Calu3 (cell line): ENCODE data around the gene DTWD1. TPM values are rescaled to one million over a fixed set of nuclear protein-coding genes. Genes with fewer than 3 reads are reported as not detected.

Experiments
- BruUV-seq: library from RNA; stranded (reverse); fragments of 400-500 nt; replicated peaks from 2 replicates; lab custom pipeline; 2021; lab: Mats Ljungman, UMichigan
- CTCF ChIA-PET: fragments of 300-600 bp; sonication (Branson Sonifier 250); formaldehyde crosslinking; loops from one replicate; lab custom pipeline; 2022; ENCODE audit warnings: antibody characterized with exemption; lab: Charles Lee
- DNase-seq: peaks from one replicate; pipeline ENCODE4 v3.0.0; 2022
- H3K27ac Mint-ChIP-seq: one replicate; pipeline ENCODE4 v1.8.0; 2022; ENCODE audit warnings: mixed read lengths; ENCODE audit not compliant: unreplicated experiment
- H3K27me3 Mint-ChIP-seq: one replicate; pipeline ENCODE4 v1.8.0; 2022; ENCODE audit warnings: mixed read lengths; ENCODE audit not compliant: unreplicated experiment
- H3K36me3 Mint-ChIP-seq: one replicate; pipeline ENCODE4 v1.8.0; 2022; ENCODE audit warnings: mild to moderate bottlenecking, moderate library complexity, mixed read lengths; ENCODE audit not compliant: insufficient read depth, unreplicated experiment
- H3K4me1 Mint-ChIP-seq: one replicate; pipeline ENCODE4 v1.8.0; 2022; ENCODE audit warnings: mild to moderate bottlenecking, low read depth, mixed read lengths; ENCODE audit not compliant: unreplicated experiment
- H3K4me3 Mint-ChIP-seq: one replicate; pipeline ENCODE4 v1.8.0; 2022; ENCODE audit warnings: mild to moderate bottlenecking, low read depth, moderate library complexity, mixed read lengths; ENCODE audit not compliant: unreplicated experiment
- H3K9me3 Mint-ChIP-seq: one replicate; pipeline ENCODE4 v1.8.0; 2022; ENCODE audit warnings: low read depth, mixed read lengths; ENCODE audit not compliant: unreplicated experiment
- intact Hi-C: fragments of 100-400 bp; cut with micrococcal nuclease; formaldehyde crosslinking; loops from one replicate; pipeline ENCODE4 v1.10.0; 2022; ENCODE audit not compliant: unreplicated experiment
- total RNA-seq: library from RNA; stranded (reverse); gene quantifications from 2 replicates; pipeline ENCODE4 v1.2.3, GENCODE V29; 2022
- TF ChIP-seq, protein P1 (sequence below): fragments of 200-600 bp; IDR thresholded peaks from one replicate; pipeline ENCODE4 v1.8.0; 2022; ENCODE audit warnings: antibody characterized with exemption; ENCODE audit not compliant: unreplicated experiment

Gene DTWD1
- total RNA-seq, 1 experiment from 2014 or later = 21.4 TPM

GRCh38 chr15:49674370-49674769 is 53.5 kb downstream of the DTWD1 start:
- TF ChIP-seq, protein P1, sequence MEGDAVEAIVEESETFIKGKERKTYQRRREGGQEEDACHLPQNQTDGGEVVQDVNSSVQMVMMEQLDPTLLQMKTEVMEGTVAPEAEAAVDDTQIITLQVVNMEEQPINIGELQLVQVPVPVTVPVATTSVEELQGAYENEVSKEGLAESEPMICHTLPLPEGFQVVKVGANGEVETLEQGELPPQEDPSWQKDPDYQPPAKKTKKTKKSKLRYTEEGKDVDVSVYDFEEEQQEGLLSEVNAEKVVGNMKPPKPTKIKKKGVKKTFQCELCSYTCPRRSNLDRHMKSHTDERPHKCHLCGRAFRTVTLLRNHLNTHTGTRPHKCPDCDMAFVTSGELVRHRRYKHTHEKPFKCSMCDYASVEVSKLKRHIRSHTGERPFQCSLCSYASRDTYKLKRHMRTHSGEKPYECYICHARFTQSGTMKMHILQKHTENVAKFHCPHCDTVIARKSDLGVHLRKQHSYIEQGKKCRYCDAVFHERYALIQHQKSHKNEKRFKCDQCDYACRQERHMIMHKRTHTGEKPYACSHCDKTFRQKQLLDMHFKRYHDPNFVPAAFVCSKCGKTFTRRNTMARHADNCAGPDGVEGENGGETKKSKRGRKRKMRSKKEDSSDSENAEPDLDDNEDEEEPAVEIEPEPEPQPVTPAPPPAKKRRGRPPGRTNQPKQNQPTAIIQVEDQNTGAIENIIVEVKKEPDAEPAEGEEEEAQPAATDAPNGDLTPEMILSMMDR = no peak
- Mint-ChIP-seq H3K27me3 (peaks cover 14% of the 10 kb centered on the region), H3K4me1 (no peaks in the 10 kb centered on the region), H3K27ac (no peak overlapping the region), H3K9me3 (peaks cover 4% of the 10 kb centered on the region), H3K4me3 (no peak overlapping the region), H3K36me3 (no peaks in the 10 kb centered on the region)
- no TSS peak for BruUV-seq
- DNase-seq = no peak
- CTCF ChIA-PET = no interaction called here
- intact Hi-C loops = no loop called here

- CTCF ChIA-PET = no interaction called here
Observed at GRCh38 chr15:49675041-49675440, 54.2 kb downstream of the DTWD1 start.

GRCh38 chr15:49678655-49679054 is 57.8 kb downstream of the DTWD1 start:
- H3K4me3 Mint-ChIP-seq = no peak overlapping the region
- no TSS peak for BruUV-seq
- CTCF ChIA-PET = interaction anchor here (0.6 kb wide), 1 partner anchor 1413 kb away, joined by 3 read pairs; no protein-coding TSS in a partner anchor

More at GRCh38 chr15:49675041-49675440, 54.2 kb downstream of the DTWD1 start:
- H3K27ac Mint-ChIP-seq = no peak overlapping the region
- no TSS peak for BruUV-seq
- H3K36me3 Mint-ChIP-seq = no peaks in the 10 kb centered on the region
- H3K27me3 Mint-ChIP-seq = peaks cover 14% of the 10 kb centered on the region
- no peaks in the 10 kb centered on the region for H3K4me1 Mint-ChIP-seq
- intact Hi-C loops = no loop called here
- DNase-seq = no peak
- TF ChIP-seq, protein P1 = no peak
- no peak overlapping the region for H3K4me3 Mint-ChIP-seq
- peaks cover 4% of the 10 kb centered on the region for H3K9me3 Mint-ChIP-seq

GRCh38 chr15:49686599-49686998 is 65.8 kb downstream of the DTWD1 start:
- no TSS peak for BruUV-seq

More at GRCh38 chr15:49678655-49679054, 57.8 kb downstream of the DTWD1 start:
- H3K4me1 Mint-ChIP-seq = no peaks in the 10 kb centered on the region
- intact Hi-C loops = no loop called here
- H3K9me3 Mint-ChIP-seq = peaks cover 4% of the 10 kb centered on the region
- H3K27ac Mint-ChIP-seq = no peak overlapping the region
- TF ChIP-seq, protein P1 = no peak
- H3K27me3 Mint-ChIP-seq = peaks cover 14% of the 10 kb centered on the region
- no peaks in the 10 kb centered on the region for H3K36me3 Mint-ChIP-seq
- DNase-seq = no peak

More at GRCh38 chr15:49686599-49686998, 65.8 kb downstream of the DTWD1 start:
- intact Hi-C loops = no loop called here
- Mint-ChIP-seq H3K27me3 (no peaks in the 10 kb centered on the region), H3K27ac (no peak overlapping the region), H3K36me3 (no peaks in the 10 kb centered on the region), H3K4me3 (no peak overlapping the region), H3K9me3 (no peaks in the 10 kb centered on the region), H3K4me1 (no peaks in the 10 kb centered on the region)
- TF ChIP-seq, protein P1 = no peak
- DNase-seq = no peak
- CTCF ChIA-PET = interaction anchor here (0.6 kb wide), 1 partner anchor 216 kb away, joined by 3 read pairs; no protein-coding TSS in a partner anchor
